Glomerular visceral epithelial cell (primary cell): ENCODE measurements around the gene CCDC187.

Experiments
- DNase-seq: peaks from one replicate; pipeline ENCODE4 v3.0.0-alpha.2; 2016; ENCODE audit errors: extremely low spot score

The CCDC187 gene

DNA sequence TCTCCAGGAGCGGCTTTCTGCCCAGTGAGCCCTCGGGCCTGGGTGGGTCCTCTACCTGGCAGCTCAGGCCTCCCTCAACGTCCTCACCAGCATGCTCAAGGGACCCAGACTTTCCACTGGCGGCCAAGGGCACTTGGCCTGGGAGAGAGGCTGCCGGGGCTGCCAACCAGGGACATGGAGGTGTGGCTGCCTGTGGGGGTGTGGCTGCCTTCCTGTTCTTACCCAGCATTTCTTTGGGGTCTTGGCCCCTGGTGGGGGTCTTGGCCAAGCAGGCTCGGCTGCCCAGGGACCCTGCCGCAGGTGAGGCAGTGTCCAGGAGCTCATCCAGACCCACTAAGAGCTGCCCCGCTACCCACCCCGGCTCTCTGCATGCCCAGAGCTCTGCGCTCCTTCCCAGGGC, 51.0 kb downstream of the CCDC187 start:
- DNase-seq: no peak

DNA sequence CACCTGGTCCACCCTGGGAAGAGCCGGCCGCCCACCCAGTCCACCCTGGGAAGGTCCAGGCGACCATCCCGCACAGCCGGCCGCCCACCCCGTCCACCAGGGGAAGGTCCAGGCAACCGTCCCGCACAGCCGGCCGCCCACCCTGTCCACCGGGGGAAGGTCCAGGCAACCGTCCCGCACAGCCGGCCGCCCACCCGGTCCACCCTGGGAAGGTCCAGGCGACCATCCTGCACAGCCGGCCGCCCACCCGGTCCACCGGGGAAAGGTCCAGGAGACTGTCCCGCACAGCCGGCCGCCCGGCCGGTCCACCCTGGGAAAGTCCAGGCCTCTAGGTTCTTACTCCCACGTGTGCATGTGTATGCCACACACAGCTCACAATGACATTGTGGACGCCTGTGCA, 51.6 kb downstream of the CCDC187 start:
- no peak for DNase-seq

DNA sequence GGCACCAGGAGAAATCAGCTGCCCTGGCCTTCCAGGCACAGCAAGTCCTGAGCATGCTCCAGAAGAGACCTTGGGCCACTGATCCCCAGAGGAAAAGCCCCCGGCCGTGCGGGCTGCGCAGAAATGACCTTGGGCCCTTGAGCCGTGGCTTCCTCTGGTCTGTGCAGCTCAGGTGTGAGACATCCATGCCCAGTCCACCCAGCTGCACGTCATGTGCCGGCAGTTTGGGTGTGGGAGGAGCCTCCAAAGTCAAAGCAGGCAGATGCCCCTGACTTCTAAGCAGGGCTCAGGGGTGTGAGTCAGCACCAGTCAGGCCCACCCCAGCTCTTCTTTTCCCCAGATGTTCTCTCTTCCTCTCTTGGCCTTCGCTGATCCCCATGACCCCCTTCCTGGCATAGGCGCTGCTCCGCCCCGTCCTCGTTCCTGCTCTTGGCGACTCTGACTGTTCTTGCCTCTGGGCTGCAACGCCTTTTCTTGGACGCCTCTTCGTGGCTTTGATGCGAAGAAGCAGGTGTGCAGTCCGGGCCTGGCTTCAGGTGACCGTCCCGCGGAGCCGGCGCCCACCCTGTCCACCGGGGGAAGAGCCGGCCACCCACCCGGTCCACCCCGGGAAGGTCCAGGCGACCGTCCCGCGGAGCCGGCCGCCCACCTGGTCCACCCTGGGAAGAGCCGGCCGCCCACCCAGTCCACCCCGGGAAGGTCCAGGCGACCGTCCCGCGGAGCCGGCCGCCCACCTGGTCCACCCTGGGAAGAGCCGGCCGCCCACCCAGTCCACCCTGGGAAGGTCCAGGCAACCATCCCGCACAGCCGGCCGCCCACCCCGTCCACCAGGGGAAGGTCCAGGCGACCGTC, 52.4 kb downstream of the CCDC187 start:
- no peak for DNase-seq

DNA sequence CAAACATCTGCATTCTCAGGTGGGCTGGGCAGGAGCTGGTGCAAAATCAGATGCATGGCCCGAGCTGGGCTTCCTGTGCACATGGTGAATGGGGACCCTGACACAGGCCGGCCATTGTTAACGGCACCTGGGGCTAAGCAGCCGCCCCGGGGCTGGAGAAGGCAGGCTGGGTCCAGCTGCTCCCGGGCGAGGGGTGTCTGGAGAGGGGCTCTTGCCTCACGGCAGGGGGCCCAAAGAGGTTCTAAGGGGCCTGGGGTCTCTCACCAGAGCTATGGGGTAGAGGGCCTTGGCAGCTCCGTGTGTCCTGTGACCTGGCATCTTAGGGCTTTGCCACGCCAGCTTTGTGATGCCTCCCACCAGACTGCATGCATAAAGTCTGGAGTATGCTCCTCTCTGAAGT, 53.2 kb downstream of the CCDC187 start:
- no peak for DNase-seq

DNA sequence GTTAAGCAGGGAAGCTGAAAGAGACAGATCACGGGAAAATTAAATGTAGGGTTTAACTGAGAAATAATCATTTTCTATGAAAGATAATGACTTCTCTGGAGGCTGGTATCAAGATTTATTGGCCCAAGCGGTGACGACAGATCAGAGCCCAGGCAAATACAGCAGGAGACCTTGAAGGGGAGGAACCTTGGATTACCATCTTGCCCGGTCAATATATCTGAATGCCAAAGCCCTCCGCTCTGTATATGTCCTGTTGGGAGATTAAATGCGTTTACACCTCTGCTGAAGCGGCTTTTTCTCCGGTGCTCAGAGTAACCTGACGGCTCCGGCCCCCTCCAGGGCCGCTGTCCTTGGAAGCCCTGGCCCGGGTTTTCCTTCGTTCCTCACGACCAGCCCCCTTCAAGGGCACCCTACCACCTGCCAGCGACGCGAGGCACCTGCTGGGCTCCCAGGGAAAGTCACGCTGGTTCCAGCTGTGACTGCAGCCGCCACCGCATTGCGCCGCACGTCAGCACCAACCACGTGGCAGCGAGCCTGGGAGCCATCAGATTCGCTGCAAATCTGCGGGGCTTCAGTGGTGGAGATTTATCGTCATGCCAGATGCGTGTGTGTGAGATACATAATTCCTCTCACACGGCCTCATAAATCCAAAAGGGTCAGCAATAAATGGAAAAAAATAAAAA, 53.9 kb downstream of the CCDC187 start:
- DNase-seq: no peak

DNA sequence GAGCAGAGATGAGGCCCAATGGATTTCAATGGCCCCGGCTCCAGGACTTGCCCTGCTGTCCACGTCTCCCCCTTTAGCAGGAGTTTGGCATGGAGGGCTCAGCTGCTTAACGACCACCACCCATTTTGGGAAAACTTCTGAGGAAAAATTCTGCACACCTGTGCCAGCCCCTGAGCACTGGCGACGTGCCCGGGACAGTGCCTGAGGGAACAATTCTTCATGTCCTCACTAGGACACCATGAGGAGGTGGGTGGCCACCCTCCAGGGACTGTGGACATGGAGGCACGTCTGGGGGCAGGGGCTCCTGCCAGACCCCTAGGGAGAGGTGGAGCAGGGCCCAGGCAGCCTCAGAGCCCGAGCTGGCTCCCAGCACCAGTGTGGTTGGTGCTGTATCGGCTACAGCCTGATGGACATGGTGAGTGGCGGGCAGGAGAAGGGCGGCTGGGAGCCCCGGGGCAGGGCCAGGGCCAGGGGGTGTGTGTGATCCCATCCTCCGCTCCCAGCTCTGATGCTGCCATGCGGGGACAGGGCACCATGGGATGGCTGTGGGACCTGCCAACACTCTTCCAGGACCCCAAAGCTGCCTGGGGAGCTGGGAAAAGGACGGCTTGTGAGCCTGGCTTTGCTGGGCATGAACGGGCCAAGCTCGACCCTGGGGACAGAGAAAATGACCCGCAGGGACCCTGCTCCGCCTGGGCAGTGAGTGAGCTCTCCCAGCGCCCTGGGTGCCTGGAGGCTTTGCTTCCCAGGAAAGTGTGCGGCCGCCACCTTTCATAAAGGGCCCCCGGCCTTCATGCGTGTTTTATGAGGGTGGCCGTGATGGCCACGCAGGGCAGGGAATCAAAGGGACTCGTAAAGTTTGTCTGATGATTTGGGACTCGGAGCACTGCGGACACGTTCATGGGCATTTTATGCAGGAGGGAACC, 54.7 kb downstream of the CCDC187 start:
- no peak for DNase-seq

DNA sequence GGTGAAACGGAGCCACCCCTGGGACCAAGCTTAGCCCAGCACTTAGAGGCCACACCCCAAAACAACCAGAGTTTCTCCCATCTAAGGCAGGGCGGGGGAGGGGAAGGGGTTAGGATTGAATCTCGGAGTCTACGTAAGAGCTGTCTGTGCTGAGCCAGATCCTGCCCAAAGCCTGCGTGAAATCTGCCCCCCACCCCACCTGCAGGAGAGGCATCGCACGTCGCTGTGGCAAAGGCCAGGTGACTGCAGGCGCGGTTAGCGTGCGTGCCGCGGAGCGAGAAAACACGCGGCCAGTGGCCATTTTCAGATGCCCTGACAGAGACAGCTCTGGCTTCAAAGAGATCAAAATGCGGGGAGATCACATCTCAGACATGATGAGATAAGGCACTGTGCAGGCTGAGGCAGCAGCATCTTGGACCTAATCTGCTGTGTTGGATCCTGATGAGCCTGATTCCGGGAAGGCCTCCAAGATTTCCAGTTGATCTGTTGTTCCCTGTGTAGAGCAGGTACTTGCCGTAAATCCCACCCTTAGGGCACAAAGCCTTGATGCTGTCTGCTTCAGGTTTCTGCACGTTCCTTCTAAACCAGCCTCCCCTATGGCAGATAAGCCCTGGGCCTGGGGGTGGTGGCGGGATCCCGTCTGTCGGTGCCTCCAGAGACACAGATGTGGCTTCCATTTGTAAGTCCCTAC, 55.8 kb downstream of the CCDC187 start:
- DNase-seq: no peak

DNA sequence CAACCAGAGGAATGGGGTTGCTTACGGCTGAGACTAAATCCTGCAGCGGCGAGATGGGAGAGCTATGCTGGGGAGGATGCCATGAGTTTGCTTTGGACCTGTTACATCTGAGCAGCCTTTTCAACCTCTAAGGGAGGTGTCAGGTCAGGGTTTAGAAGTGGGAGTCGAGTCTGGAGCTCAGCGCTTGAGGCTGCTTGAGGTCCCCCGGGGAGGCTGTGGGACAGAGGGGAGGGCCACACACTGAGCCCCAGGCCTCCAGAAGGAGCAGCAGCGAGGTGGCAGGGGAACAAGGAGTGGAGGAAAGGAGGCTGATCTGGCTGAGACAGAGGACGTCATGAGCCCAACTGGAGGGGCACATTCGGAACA, 56.4 kb downstream of the CCDC187 start:
- DNase-seq: no peak

DNA sequence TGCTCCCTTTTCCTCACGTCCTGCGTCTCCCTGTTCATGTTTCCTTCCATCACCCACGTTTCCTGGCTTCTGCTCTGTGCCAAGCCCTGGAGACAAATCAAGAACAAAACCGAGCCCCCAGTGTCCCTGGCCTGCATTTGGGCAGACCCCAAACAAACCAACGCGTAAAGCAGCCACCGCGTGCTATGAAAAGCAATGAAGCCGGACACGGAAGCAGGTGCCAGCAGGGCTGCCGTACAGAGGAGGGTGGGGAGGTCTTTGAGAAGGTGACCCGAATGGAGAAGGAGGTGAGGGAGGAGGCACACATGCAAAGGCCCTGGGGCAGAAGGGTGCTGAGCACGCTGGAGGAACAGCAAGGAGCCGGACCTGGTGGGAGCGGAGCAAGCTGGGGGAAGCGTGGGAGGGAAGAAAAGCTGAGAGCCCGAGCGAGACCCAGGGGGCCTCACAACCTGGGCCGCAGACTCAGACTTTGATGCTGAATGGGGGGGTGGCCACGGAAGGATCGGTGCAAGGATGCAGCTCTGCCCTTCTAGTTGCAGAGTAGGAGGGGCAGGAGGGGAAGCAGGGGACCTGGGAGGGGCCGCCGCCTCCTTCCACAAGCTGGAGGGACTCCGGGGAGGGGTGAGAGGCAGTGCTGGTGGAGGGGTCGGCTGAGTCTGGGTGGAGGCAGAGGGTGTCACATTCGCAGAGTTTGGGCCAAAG, 56.9 kb downstream of the CCDC187 start:
- no peak for DNase-seq

DNA sequence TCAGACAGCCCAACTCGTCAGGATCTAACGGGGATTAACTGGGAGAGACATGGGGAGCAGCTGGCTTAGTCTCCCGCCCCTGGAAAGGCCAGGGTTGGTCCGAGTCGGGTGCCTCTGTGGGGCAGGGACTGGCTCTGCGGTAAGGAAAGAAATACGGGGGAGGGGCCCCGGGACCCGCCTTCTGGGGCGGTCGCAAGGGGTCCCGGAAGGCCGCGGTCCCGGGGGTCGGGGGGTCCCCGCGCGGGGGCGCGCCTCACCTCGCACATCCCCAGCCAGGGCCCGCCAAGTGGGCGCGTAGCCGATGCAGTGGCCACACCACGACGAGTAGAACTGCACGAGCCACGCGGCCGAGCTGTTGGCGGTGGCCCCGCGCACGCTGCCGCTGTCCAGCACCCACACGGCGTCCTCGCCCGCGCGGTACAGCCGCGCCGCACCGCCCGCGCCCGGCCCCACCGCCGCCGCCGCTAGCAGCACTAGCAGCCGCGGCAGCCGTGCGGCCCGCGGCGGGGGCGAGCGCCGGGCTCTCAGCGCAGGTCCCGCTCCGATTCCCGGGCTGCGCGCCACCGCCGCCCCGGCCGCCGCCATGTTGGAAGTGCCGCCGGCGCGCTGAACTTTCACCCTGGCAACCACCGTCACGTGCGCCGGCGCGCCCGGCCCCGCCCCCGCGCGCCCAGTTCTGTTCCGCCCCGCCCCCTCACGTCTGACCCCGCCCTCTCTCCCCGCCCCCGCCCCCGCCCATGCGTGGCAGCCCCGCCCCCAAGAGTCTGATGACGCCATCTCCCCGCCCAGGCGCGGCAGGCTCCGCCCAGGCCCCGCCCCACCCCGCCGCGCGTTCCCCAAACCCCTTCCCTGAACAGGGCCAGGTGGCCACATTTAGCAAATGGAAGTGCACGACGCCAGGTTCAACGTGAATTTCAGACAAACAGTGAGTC, 58.4 kb downstream of the CCDC187 start, which contains the start of gene QSOX2:
QSOX2 (minus strand) TSS at position 594 of the 932 bp plus-strand sequence; CDS start at position 585, 9 bp downstream.
- DNase-seq: peak; percentile 85

DNA sequence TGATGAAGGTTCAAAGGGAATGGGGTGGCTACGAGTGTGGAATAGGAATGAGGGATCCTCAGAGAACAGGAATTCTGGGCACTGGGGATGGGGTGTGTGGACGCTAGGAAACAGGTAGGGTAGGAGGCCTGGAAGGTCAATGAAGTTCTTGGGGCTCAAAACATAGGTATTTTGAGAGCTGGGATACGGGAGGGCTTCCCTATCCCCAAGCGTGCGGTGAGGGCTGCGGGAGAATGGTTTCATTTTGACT, 59.0 kb downstream of the CCDC187 start:
- DNase-seq: no peak

DNA sequence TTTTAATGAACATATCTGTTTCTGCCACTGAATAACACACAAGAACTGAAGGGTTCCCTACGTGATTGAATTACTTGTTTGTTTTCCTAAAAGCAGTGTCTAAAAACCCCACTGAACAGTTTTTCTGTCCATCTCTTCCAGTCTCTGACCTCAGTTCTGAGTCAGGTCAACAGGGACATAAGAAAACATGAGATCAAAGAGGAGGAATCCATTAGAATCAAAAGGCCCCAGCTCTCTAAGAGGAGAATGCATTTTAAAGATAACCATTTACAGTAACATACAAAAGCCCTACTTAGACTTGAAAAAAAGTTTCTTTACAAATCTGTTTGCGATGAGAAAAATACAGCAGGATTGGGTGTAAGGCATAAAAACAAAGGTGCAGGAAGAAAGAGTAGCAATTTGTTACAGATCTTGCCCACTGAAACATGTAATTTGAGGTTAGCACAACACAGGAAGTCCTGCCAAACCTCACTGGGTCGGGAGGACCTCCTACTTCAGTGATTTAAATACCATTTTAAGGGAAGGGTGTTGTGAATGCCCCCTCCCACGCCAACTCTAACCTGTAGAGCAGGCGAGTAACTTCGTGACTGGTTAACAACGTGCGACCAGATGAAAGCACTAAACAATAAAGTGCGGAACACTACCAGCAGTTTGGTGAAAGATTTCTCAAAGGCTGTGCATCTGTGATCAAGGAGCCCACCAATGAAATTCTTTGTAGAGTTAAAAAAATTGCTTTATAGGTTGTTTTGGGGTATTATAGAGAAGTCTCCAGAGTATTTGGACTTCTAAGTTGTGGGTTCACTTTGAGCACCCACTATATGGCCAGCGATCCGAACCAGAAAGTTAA, 59.5 kb downstream of the CCDC187 start:
- DNase-seq: peak; percentile 39

DNA sequence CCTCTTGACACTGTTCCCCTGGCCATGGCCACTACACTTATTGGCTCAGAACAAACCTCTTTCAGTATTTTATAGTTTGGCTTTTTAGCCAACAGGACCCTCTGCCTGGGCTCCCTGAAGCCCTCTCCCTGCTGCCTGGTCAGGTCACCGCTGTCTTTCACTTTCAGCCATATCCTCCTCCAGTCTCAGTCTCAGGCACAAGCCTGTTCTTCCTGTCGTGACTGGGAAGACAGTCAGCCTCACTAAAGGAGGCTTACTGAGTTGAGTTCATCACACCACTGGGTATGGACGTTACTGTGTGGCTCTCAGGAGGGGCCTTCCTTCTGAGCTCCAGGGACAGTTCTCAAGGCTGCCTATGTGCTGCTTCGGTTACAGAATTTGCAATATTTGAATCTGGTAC, 60.3 kb downstream of the CCDC187 start:
- no peak for DNase-seq

DNA sequence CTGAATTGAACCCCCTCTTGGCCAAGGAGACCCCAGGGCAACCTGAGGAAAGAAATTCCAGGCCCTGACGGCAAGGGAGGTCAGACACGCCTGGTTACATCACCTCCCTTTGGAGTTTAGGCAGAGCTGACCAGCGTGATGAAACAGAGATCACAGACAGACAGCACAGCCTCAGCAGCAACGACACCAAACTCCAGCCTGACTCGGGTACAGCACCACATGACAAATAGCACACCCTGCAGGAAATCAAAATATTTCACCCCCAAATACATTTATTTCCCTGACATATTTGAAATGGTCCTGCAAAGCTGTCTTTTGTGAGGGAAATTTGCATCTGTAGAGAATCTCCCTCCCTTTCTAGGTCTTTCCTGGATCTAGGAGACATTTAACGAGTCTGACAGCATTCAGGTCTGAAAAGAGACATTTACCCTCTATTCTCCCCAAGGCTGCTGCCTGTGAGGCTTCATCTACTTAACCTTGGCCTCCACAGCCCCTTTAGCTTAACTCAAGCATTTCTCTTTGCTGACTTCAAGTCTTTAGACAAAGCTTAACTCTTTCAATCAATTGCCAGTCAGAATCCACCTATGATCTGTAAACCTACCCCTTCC, 60.9 kb downstream of the CCDC187 start:
- DNase-seq: no peak

DNA sequence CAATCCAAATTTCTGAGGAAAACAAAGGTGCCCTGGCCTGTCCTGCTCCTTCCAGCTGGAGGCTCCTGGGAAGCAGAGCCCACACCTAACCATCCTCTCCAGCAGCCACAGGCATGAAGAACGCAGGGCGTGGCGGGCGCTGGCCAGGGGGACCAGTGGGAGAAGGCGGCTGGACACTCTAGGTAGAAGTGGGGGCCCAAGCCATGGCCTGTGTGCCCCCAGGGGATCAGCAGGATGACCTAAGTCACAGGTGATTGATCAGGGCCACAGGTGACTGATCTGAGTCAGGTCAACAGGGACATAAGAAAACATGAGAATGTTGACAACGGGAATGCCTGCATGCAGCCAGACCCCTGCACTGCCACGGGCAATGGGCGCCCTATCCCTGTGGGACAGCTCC, 61.6 kb downstream of the CCDC187 start:
- DNase-seq: no peak

DNA sequence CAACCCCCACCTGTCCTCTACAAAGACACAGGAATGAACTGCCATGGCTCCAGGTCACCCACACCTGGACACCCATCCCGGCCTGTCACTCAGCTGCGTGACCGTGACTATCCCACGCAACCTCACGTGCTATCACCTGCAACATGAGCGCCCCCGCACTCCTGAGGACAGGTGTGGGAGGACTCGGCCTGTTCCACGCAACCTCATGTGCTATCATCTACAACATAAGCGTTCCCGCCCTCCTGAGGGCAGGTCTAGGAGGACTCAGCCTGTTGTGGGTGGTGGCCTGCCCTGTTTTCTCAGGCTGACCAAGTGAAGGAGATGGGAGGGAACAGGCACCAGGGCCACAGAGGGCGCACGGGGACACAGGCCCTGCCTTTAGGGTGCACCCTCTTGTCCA, 62.4 kb downstream of the CCDC187 start:
- DNase-seq: no peak

DNA sequence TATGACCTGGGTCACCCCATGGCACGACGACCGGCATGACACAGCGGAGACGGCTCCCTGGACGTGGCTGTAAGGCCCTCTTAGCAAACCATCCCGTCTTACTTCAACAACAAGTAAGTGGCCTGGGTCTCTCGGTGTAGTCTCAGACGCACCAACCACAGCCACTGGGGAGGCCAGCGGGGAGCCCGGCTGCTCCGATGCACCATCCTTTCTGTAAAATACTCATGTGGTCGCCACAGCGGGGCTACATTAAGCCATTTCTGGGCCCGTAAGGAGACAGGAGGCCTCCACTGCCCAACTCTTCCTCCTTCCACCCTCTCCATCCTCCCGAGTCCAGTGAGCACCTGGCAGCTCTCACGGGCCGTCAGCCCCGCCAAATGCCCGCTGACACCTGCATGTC, 63.0 kb downstream of the CCDC187 start:
- no peak for DNase-seq

DNA sequence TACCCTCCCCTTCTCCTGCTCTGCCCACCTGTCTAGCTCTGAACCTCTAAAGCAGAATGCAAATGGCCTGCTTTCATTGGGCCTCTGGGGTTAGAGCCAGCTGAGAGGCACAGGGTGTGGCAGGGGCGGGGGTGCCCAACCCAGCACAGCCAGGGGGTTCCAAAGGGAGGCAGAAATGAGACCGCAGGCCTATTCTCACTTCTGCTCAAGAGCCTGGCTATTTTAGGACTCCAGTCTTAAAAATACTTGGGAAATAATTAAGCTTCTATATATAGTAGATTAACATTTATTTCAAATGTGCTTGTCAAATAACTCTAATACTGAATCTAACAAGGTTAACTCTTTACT, 63.9 kb downstream of the CCDC187 start:
- DNase-seq: no peak
